H1 (cell line): ENCODE results near the gene HORMAD2. TPM values are rescaled to one million over a fixed set of nuclear protein-coding genes. Genes with fewer than 3 reads are reported as not detected.

Experiments
- CTCF ChIA-PET: fragments of 300-600 bp; sonication (Branson Sonifier 250); formaldehyde crosslinking; loops from one replicate; lab custom pipeline; 2021; ENCODE audit not compliant: partially characterized antibody; lab: Charles Lee
- POLR2A ChIA-PET: fragments of 300-600 bp; sonication (Branson Sonifier 250); formaldehyde crosslinking; loops from one replicate; lab custom pipeline; 2021; ENCODE audit warnings: inconsistent platforms; ENCODE audit not compliant: partially characterized antibody; lab: Charles Lee
- DNase-seq, 2 experiments: peaks; one replicate each; pipeline versions ENCODE4 v3.0.0 to v3.0.0-alpha.2; 2010 to 2022; ENCODE audit warnings: low spot score in 2 of 2, low read depth in 1 of 2, mixed read lengths in 1 of 2
- FAIRE-seq: peaks from 2 replicates; lab custom pipeline; 2011; peaks lifted over from hg19 to GRCh38; lab: Jason Lieb, UNC
- H2AFZ ChIP-seq: 2 replicates; pipeline ENCODE4 v1.8.1; 2012; ENCODE audit warnings: low read length, inconsistent platforms
- H2AK5ac ChIP-seq: 2 replicates; pipeline ENCODE4 v1.6.1; 2013; ENCODE audit warnings: low read depth, low read length
- H2BK120ac ChIP-seq: replicated peaks from 2 replicates; pipeline ENCODE3; 2013; ENCODE audit warnings: low read depth, low read length, inconsistent platforms
- H2BK12ac ChIP-seq: 2 replicates; pipeline ENCODE4 v1.6.1; 2013; ENCODE audit warnings: low read depth, low read length
- H2BK15ac ChIP-seq: 2 replicates; pipeline ENCODE4 v1.6.1; 2013; ENCODE audit warnings: low read length
- H2BK20ac ChIP-seq: 2 replicates; pipeline ENCODE4 v1.6.1; 2013; ENCODE audit warnings: low read length
- H2BK5ac ChIP-seq: 2 replicates; pipeline ENCODE4 v1.6.1; 2013; ENCODE audit warnings: low read depth, low read length
- H3K14ac ChIP-seq: 2 replicates; pipeline ENCODE4 v1.6.1; 2013; ENCODE audit warnings: inconsistent platforms; ENCODE audit not compliant: insufficient read length
- H3K18ac ChIP-seq: 2 replicates; pipeline ENCODE4 v1.6.1; 2013; ENCODE audit warnings: low read length; ENCODE audit errors: extremely low read depth
- H3K23ac ChIP-seq: 2 replicates; pipeline ENCODE4 v1.6.1; 2013; ENCODE audit warnings: inconsistent platforms; ENCODE audit not compliant: insufficient read length
- H3K23me2 ChIP-seq: 2 replicates; pipeline ENCODE4 v1.6.1; 2013; ENCODE audit warnings: low read depth, low read length
- H3K27ac ChIP-seq: 2 replicates; pipeline ENCODE4 v1.6.1; 2011; ENCODE audit warnings: low read depth, low read length, inconsistent platforms
- H3K27me3 ChIP-seq, 4 experiments: replicated peaks in 1 of 4; 1 replicate in 1 of 4; 2 replicates in 3 of 4; pipeline versions ENCODE4 v1.6.1 to v1.8.1; 2011 to 2013; ENCODE audit warnings: low read length in 3 of 4, mild to moderate bottlenecking in 3 of 4, inconsistent platforms in 2 of 4, mixed read lengths in 2 of 4, moderate library complexity in 1 of 4; ENCODE audit not compliant: control insufficient read depth in 3 of 4, insufficient read depth in 3 of 4; ENCODE audit errors: extremely low read depth in 1 of 4
- H3K36me3 ChIP-seq, 4 experiments: 2 replicates each; pipeline versions ENCODE4 v1.6.1 to v1.8.1; 2011 to 2013; ENCODE audit warnings: mild to moderate bottlenecking in 4 of 4, low read length in 3 of 4, moderate library complexity in 2 of 4, control low read depth in 1 of 4, inconsistent platforms in 1 of 4; ENCODE audit not compliant: insufficient read depth in 4 of 4, control insufficient read depth in 2 of 4
- H3K4ac ChIP-seq: replicated peaks from 2 replicates; pipeline ENCODE3; 2013; ENCODE audit warnings: low read length, low read depth, mixed read lengths, inconsistent platforms; ENCODE audit not compliant: insufficient read length
- H3K4me1 ChIP-seq, 4 experiments: replicated peaks in 1 of 4; 1 replicate in 1 of 4; 2 replicates in 3 of 4; pipeline versions ENCODE4 v1.6.1 to v1.8.1; 2011 to 2013; ENCODE audit warnings: low read length in 3 of 4, inconsistent platforms in 2 of 4, mixed read lengths in 1 of 4; ENCODE audit not compliant: insufficient read depth in 4 of 4, control insufficient read depth in 3 of 4
- H3K4me2 ChIP-seq, 2 experiments: 2 replicates each; pipeline versions ENCODE4 v1.6.1 to v1.8.1; 2011 to 2013; ENCODE audit warnings: low read depth in 2 of 2, low read length in 2 of 2, control low read depth in 1 of 2, inconsistent platforms in 1 of 2, mild to moderate bottlenecking in 1 of 2; ENCODE audit not compliant: insufficient read depth in 1 of 2
- H3K4me3 ChIP-seq, 4 experiments: fragments of 200-600, 300-600 bp in 1 of 4; sonication (generic), shearing (Covaris generic), sonication (Bioruptor Twin) in 1 of 4; 2 replicates each; pipeline versions ENCODE4 v1.5.1 to v1.8.1; 2011 to 2016; ENCODE audit warnings: low read length in 4 of 4, low read depth in 3 of 4, control low read depth in 2 of 4, inconsistent platforms in 2 of 4, mild to moderate bottlenecking in 2 of 4, mixed read lengths in 1 of 4, moderate library complexity in 1 of 4; ENCODE audit not compliant: insufficient read depth in 2 of 4; ENCODE audit errors: extremely low read depth in 1 of 4
- H3K56ac ChIP-seq: replicated peaks from 2 replicates; pipeline ENCODE3; 2013; ENCODE audit warnings: low read depth, mild to moderate bottlenecking, mixed read lengths, low read length, inconsistent platforms; ENCODE audit not compliant: insufficient read length
- H3K79me1 ChIP-seq: 2 replicates; pipeline ENCODE4 v1.6.1; 2013; ENCODE audit warnings: low read depth, low read length, control low read depth
- H3K79me2 ChIP-seq, 2 experiments: 2 replicates each; pipeline versions ENCODE4 v1.6.1 to v1.8.1; 2012 to 2013; ENCODE audit warnings: low read length in 2 of 2, mild to moderate bottlenecking in 2 of 2, inconsistent platforms in 1 of 2; ENCODE audit not compliant: insufficient read depth in 2 of 2, control insufficient read depth in 1 of 2
- H3K9ac ChIP-seq, 4 experiments: replicated peaks in 1 of 4; 1 replicate in 1 of 4; 2 replicates in 3 of 4; pipeline versions ENCODE4 v1.6.1 to v1.8.1; 2011 to 2013; ENCODE audit warnings: low read depth in 3 of 4, low read length in 3 of 4, control low read depth in 2 of 4, mild to moderate bottlenecking in 2 of 4, moderate library complexity in 2 of 4, inconsistent platforms in 1 of 4; ENCODE audit errors: extremely low read depth in 1 of 4
- H3K9me3 ChIP-seq, 2 experiments: 2 replicates each; pipeline versions ENCODE4 v1.6.1 to v1.8.1; 2012 to 2013; ENCODE audit warnings: mild to moderate bottlenecking in 2 of 2, moderate library complexity in 2 of 2, control low read depth in 1 of 2, inconsistent platforms in 1 of 2, low read depth in 1 of 2, low read length in 1 of 2, mixed read lengths in 1 of 2; ENCODE audit not compliant: insufficient read depth in 2 of 2
- H4K20me1 ChIP-seq, 2 experiments: replicated peaks in 1 of 2; 2 replicates each; pipeline versions ENCODE3 to v1.8.1; 2011 to 2013; ENCODE audit warnings: inconsistent platforms in 2 of 2, low read length in 2 of 2, mild to moderate bottlenecking in 1 of 2; ENCODE audit not compliant: insufficient read depth in 2 of 2, control insufficient read depth in 1 of 2
- H4K5ac ChIP-seq: 2 replicates; pipeline ENCODE4 v1.6.1; 2013; ENCODE audit warnings: low read length, low read depth, mixed read lengths, inconsistent platforms; ENCODE audit not compliant: insufficient read length
- H4K8ac ChIP-seq: 2 replicates; pipeline ENCODE4 v1.8.0; 2013; ENCODE audit warnings: mild to moderate bottlenecking, moderate library complexity, low read length, inconsistent platforms; ENCODE audit not compliant: insufficient read depth; ENCODE audit errors: extremely low read depth
- H4K91ac ChIP-seq: replicated peaks from 2 replicates; pipeline ENCODE3; 2013; ENCODE audit warnings: low read length, mixed read lengths, inconsistent platforms; ENCODE audit not compliant: insufficient read length
- BACH1 ChIP-seq: IDR thresholded peaks from 2 replicates; pipeline ENCODE4 v1.6.1; 2012; ENCODE audit warnings: low read length, improper control_type of control experiment
- BCL11A ChIP-seq, 2 experiments: IDR thresholded peaks; one replicate each; pipeline ENCODE4 v1.6.1; 2011; ENCODE audit warnings: low read depth in 2 of 2, low read length in 2 of 2, mild to moderate bottlenecking in 2 of 2
- CHD2 ChIP-seq: IDR thresholded peaks from 2 replicates; pipeline ENCODE4 v1.6.1; 2012; ENCODE audit warnings: low read length, improper control_type of control experiment
- KDM1A ChIP-seq: fragments of 200-600, 300-600 bp; sonication (generic); IDR thresholded peaks from 2 replicates; pipeline ENCODE4 v1.7.1; 2016; ENCODE audit warnings: mild to moderate bottlenecking, low read length, borderline replicate concordance
- MAFK ChIP-seq: IDR thresholded peaks from 2 replicates; pipeline ENCODE4 v1.6.1; 2012; ENCODE audit warnings: low read depth, mild to moderate bottlenecking, improper control_type of control experiment, low read length
- PHF8 ChIP-seq: fragments of 200-600 bp; sonication (generic); conservative IDR thresholded peaks from 2 replicates; pipeline ENCODE4 v1.7.1; 2012; ENCODE audit warnings: low read depth, mild to moderate bottlenecking, inconsistent platforms, low read length, moderate library complexity
- POU5F1 ChIP-seq: IDR thresholded peaks from 2 replicates; pipeline ENCODE4 v1.6.1; 2011; ENCODE audit warnings: low read depth, mild to moderate bottlenecking, low read length, moderate library complexity
- RAD21 ChIP-seq, 2 experiments: IDR thresholded peaks in 1 of 2; conservative IDR thresholded peaks in 1 of 2; 2 replicates each; pipeline ENCODE4 v1.6.1; 2011; ENCODE audit warnings: low read depth in 2 of 2, low read length in 2 of 2, improper control_type of control experiment in 1 of 2, inconsistent platforms in 1 of 2, mild to moderate bottlenecking in 1 of 2, moderate library complexity in 1 of 2
- RXRA ChIP-seq: IDR thresholded peaks from 2 replicates; pipeline ENCODE4 v1.6.1; 2011; ENCODE audit warnings: low read depth, mild to moderate bottlenecking, low read length, moderate library complexity; ENCODE audit not compliant: insufficient read depth
- SAP30 ChIP-seq: fragments of 300-600 bp; sonication (generic); IDR thresholded peaks from 2 replicates; pipeline ENCODE4 v1.7.1; 2012; ENCODE audit warnings: low read length, moderate library complexity, mild to moderate bottlenecking, inconsistent platforms; ENCODE audit not compliant: insufficient read depth, insufficient replicate concordance
- SIN3A ChIP-seq, 2 experiments: IDR thresholded peaks in 1 of 2; conservative IDR thresholded peaks in 1 of 2; 2 replicates each; pipeline ENCODE4 v1.6.1; 2011 to 2012; ENCODE audit warnings: low read length in 2 of 2, improper control_type of control experiment in 1 of 2, low read depth in 1 of 2, mild to moderate bottlenecking in 1 of 2
- SIX5 ChIP-seq: IDR thresholded peaks from 2 replicates; pipeline ENCODE4 v1.6.1; 2011; ENCODE audit warnings: mild to moderate bottlenecking, low read depth, low read length
- USF2 ChIP-seq: IDR thresholded peaks from 2 replicates; pipeline ENCODE4 v1.6.1; 2011; ENCODE audit warnings: low read length, improper control_type of control experiment
- WGBS, 2 experiments: shearing (Covaris generic) in 1 of 2; methylation state at CpG; one replicate each; pipeline versions ENCODE4 v1.1.6 to v1.1.7; 2013 to 2015; ENCODE audit warnings: low lambda C conversion rate in 2 of 2, mixed read lengths in 2 of 2, inconsistent platforms in 1 of 2, low coverage in 1 of 2, missing lambda C conversion rate in 1 of 2; ENCODE audit not compliant: insufficient replicate concordance in 2 of 2, insufficient coverage in 1 of 2, insufficient read length in 1 of 2; ENCODE audit errors: extremely low coverage in 1 of 2, missing lambda C conversion rate in 1 of 2; 5-methylcytosine and 5-hydroxymethylcytosine counted together
- polyA plus RNA-seq, 7 experiments: library from polyadenylated mRNA; depleted of rRNA in 3 of 7; stranded (reverse) in 5 of 7; unstranded in 2 of 7; fragments of >200 nt in 5 of 7; fragments of 200-250 nt in 2 of 7; gene quantifications; 1 replicate in 5 of 7; 2 replicates in 1 of 7; 4 replicates in 1 of 7; pipeline versions ENCODE4 v1.2.1 to v1.2.3, GENCODE V29; 2011 to 2013; ENCODE audit warnings: missing spikeins in 2 of 7, mixed read lengths in 2 of 7
- total RNA-seq: library from RNA; stranded (reverse); fragmentation: NEBNext Ultra II Directional; extraction: Animal tissue kit (Norgen Biotek cat#: 25700); gene quantifications from 2 replicates; pipeline ENCODE4 v1.2.1, GENCODE V29; 2021

HORMAD2 gene
- total and polyA plus RNA-seq, 2 of the 8 experiments (the other 6 are each of a cell fraction or from before 2014, with no cell fraction given): 0.03 TPM; not detected in 1

DNA sequence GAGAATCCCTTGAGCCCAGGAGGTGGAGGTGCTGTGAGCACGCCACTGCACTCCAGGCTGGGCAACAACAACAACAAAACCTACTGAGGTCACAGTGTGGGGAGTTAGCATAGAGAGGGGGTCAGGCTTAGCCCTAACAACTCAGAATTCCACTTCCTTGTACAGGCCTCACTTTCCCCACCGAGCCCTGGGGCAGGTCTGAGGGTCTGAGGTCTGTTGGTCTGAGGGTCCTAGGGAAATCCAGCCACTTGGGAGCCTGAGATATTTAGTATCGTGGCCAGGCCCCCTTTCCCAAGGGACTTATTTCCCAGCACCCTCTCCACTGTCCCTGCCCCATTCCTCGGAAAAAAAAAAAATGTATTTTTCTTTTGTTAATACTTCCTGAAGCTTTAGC, 34.8 kb upstream of the HORMAD2 start:
- Histone ChIP-seq H3K56ac (no peak overlapping the region), H3K4me3 (no peak overlapping the region), H3K18ac (no peak overlapping the region), H4K5ac (no peak overlapping the region), H3K4ac (no peak overlapping the region), H3K36me3 (no peaks in the 10 kb centered on the region), H2BK12ac (no peak overlapping the region), H3K27me3 (no peaks in the 10 kb centered on the region), H2AFZ (no peak overlapping the region), H4K8ac (no peak overlapping the region), H3K27ac (no peak overlapping the region), H2AK5ac (no peak overlapping the region), H3K79me1 (no peaks in the 10 kb centered on the region), H4K91ac (no peak overlapping the region), H3K9me3 (no peaks in the 10 kb centered on the region), H2BK120ac (no peak overlapping the region), H3K23ac (no peak overlapping the region), H3K23me2 (no peaks in the 10 kb centered on the region), H2BK5ac (no peak overlapping the region), H3K9ac (no peak overlapping the region), H3K79me2 (no peaks in the 10 kb centered on the region), H3K14ac (no peak overlapping the region), H2BK20ac (no peak overlapping the region), H2BK15ac (no peak overlapping the region), H3K4me1 (no peaks in the 10 kb centered on the region), H3K4me2 (no peak overlapping the region), H4K20me1 (no peaks in the 10 kb centered on the region)
- no peak for DNase-seq
- POLR2A ChIA-PET: interaction anchor here (0.6 kb wide), 1 partner anchor 259 kb away, joined by 5 read pairs; no protein-coding TSS in a partner anchor
- 85% methylated on average over 4 of the region's 4 CpGs; no CpG with 5 or more reads in 1 of the 2 experiments for WGBS, 2 experiments
- CTCF ChIA-PET: interaction anchor here (0.6 to 1.0 kb wide), 3 partner anchors 9 to 420 kb away, joined by 3 to 4 read pairs (median 3); no protein-coding TSS in a partner anchor
- no peak for FAIRE-seq
- no peak for TF ChIP-seq BACH1
- no peak for TF ChIP-seq KDM1A
- TF ChIP-seq SAP30: no peak
- TF ChIP-seq USF2: no peak
- TF ChIP-seq SIX5: no peak
- TF ChIP-seq CHD2: no peak
- TF ChIP-seq MAFK: no peak
- TF ChIP-seq PHF8: no peak
- no peak for TF ChIP-seq BCL11A (IDR thresholded peaks at IDR 0.05; ENCODE audit: low read depth in 2 of 2, low read length in 2 of 2)
- TF ChIP-seq RXRA: no peak
- TF ChIP-seq SIN3A (conservative IDR thresholded peaks at IDR 0.05 in 1 of 2, IDR thresholded peaks at IDR 0.05 in 1 of 2; ENCODE audit: low read depth in 1 of 2, low read length in 2 of 2): no peak
- no peak for TF ChIP-seq POU5F1
- TF ChIP-seq RAD21 (IDR thresholded peaks at IDR 0.05 in 1 of 2, conservative IDR thresholded peaks at IDR 0.05 in 1 of 2; ENCODE audit: low read depth in 2 of 2, low read length in 2 of 2): no peak
